Common myeloid progenitor, CD34-positive (primary cell): Measurements from ENCODE around the gene TCF19.
A peak's percentile ranks its signal among the peaks of the same experiment; 100 is the strongest.

Experiments used
- CTCF ChIA-PET: fragments of 350-600 bp; sonication (Branson Sonifier 250); formaldehyde crosslinking; loops from one replicate; lab custom pipeline; 2021; ENCODE audit warnings: antibody characterized with exemption; lab: Charles Lee
- POLR2A ChIA-PET: fragments of 350-600 bp; sonication (Branson Sonifier 250); formaldehyde crosslinking; loops from one replicate; lab custom pipeline; 2021; ENCODE audit warnings: antibody characterized with exemption; lab: Charles Lee
- DNase-seq, 3 donors: peaks; one replicate each; pipeline versions ENCODE4 v3.0.0 to v3.0.0-alpha.2; 2013
- H3K27ac ChIP-seq, 2 experiments: 1 replicate in 1 of 2; 2 replicates in 1 of 2; pipeline ENCODE4 v1.7.0; 2013; ENCODE audit warnings: inconsistent platforms in 2 of 2, low read length in 2 of 2, mild to moderate bottlenecking in 2 of 2, low read depth in 1 of 2, moderate library complexity in 1 of 2; ENCODE audit not compliant: severe bottlenecking in 2 of 2, insufficient read depth in 1 of 2, poor library complexity in 1 of 2
- H3K27me3 ChIP-seq, 5 experiments: replicated peaks in 2 of 5; 1 replicate in 3 of 5; 2 replicates in 2 of 5; pipeline versions ENCODE4 v1.6.1 to v1.7.0; 2013; ENCODE audit warnings: low read length in 4 of 5, mild to moderate bottlenecking in 2 of 5, moderate library complexity in 2 of 5, inconsistent platforms in 1 of 5; ENCODE audit not compliant: insufficient read depth in 5 of 5, control insufficient read depth in 4 of 5
- H3K36me3 ChIP-seq, 4 experiments: 1 replicate in 2 of 4; 2 replicates in 2 of 4; pipeline versions ENCODE4 v1.6.1 to v1.7.0; 2013; ENCODE audit warnings: low read length in 3 of 4, control low read depth in 1 of 4, mild to moderate bottlenecking in 1 of 4; ENCODE audit not compliant: control insufficient read depth in 4 of 4, insufficient read depth in 4 of 4
- H3K4me1 ChIP-seq, 4 experiments: 1 replicate in 3 of 4; 2 replicates in 1 of 4; pipeline versions ENCODE4 v1.6.1 to v1.7.1; 2013; ENCODE audit warnings: low read length in 3 of 4, mild to moderate bottlenecking in 3 of 4, control low read depth in 1 of 4, inconsistent platforms in 1 of 4, moderate library complexity in 1 of 4; ENCODE audit not compliant: control insufficient read depth in 4 of 4, insufficient read depth in 4 of 4; ENCODE audit errors: control extremely low read depth in 1 of 4
- H3K4me3 ChIP-seq, 7 experiments: 1 replicate in 4 of 7; 2 replicates in 3 of 7; pipeline versions ENCODE4 v1.5.1 to v1.7.0; 2013; ENCODE audit warnings: mild to moderate bottlenecking in 7 of 7, low read length in 6 of 7, moderate library complexity in 6 of 7, inconsistent platforms in 2 of 7, low read depth in 2 of 7, control low read depth in 1 of 7; ENCODE audit not compliant: insufficient read depth in 4 of 7, control insufficient read depth in 1 of 7; ENCODE audit errors: extremely low read depth in 1 of 7
- H3K9me3 ChIP-seq, 5 experiments: 1 replicate in 4 of 5; 2 replicates in 1 of 5; pipeline versions ENCODE4 v1.6.1 to v1.7.1; 2013; ENCODE audit warnings: low read length in 4 of 5, mild to moderate bottlenecking in 2 of 5, inconsistent platforms in 1 of 5, low read depth in 1 of 5, moderate library complexity in 1 of 5; ENCODE audit not compliant: control insufficient read depth in 4 of 5, insufficient read depth in 2 of 5; ENCODE audit errors: control extremely low read depth in 1 of 5
- WGBS: methylation state at CpG from one replicate; pipeline ENCODE4 v1.1.5; 2013; ENCODE audit not compliant: insufficient coverage; 5-methylcytosine and 5-hydroxymethylcytosine counted together

TCF19 gene

DNA sequence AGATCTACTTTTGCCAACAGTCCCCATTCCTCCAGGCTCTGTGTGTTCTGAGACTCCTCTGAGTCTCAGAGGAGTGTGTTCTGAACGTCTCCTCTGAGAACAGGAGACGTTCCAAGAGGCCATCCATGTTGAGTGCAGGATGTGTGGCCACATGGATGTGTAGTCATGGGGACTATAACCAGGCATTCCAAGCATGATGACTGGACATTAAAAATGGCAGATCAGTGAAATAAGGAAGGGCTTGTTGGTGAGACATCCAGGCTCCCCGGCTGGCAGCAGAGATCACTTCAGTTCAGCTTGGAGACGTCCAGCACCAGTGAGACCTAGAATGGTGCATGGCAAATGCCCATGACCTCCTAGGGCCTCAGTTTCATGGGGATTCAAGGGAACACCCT lies 46.4 kb downstream of the TCF19 start:
- H3K4me1 ChIP-seq = peaks cover 8 to 41% (median 37%) of the 10 kb centered on the region in 4 experiments
- peak overlapping the region in 1 of 2 experiments; percentile 91 for H3K27ac ChIP-seq
- 96% methylated on average over 4 of the region's 4 CpGs for WGBS
- no peaks in the 10 kb centered on the region for H3K27me3 ChIP-seq
- H3K36me3 ChIP-seq = peaks cover 0 to 3% (median 0%) of the 10 kb centered on the region in 4 experiments
- no peaks in the 10 kb centered on the region for H3K9me3 ChIP-seq
- no peak for DNase-seq
- POLR2A ChIA-PET = no interaction called here
- H3K4me3 ChIP-seq = peak overlapping the region in 2 of 7 experiments; percentile 71 to 89
- CTCF ChIA-PET = interaction anchor here (1.5 kb wide), 1 partner anchor 23 kb away, joined by 4 read pairs; no protein-coding TSS in a partner anchor

DNA sequence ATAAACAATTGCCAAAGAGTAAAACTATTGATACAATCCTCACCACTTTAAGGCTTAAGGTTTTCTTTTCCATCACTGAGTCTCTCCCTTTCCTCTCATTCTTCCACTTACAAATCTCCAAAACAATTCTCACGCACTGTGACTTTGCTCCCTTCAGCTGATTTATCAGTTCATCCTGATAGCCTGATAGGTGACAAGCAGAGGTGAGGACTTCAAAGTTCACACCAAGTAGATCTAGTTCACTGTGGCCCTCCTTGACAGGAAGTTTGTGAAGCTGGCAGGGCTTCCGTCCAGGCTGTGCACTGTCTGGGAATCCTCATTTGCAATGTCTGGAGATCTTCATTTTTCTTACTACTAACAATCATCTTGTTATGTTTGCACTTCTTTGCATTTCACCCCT lies 47.2 kb downstream of the TCF19 start:
- H3K27ac ChIP-seq = no peak overlapping the region
- H3K27me3 ChIP-seq = no peaks in the 10 kb centered on the region
- ChIA-PET CTCF (interaction anchor here (1.4 to 1.5 kb wide), 2 partner anchors 22 to 161 kb away, joined by 4 read pairs; no protein-coding TSS in a partner anchor), POLR2A (no interaction called here)
- 50% methylated on average over 2 of the region's 2 CpGs for whole genome bisulfite sequencing
- no peak overlapping the region for H3K4me3 ChIP-seq
- peaks cover 8 to 35% (median 34%) of the 10 kb centered on the region in 4 experiments for H3K4me1 ChIP-seq
- no peaks in the 10 kb centered on the region for H3K9me3 ChIP-seq
- H3K36me3 ChIP-seq = peaks cover 0 to 3% (median 0%) of the 10 kb centered on the region in 4 experiments
- DNase-seq = no peak

DNA sequence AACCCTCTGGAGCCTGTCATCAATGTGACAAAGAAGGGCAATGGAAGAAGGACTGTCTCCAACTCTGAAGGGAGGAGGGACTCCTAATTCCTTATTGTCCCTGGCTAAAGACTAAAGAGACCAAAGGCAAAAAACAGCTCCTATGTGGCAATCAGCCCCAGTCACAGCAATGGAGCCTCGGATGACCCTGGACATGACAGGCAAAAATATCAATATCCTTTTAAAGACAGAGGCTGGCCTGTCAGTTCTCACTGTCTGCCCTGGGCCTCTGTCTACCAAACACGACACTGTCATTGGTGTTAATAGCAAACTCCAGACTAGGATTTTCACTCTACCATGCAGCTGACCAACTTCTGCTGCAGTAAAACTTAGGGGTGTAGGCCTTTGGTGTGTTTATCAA lies 50.1 kb downstream of the TCF19 start:
- no peak overlapping the region for H3K27ac ChIP-seq
- no peaks in the 10 kb centered on the region for H3K36me3 ChIP-seq
- DNase-seq = no peak
- peaks cover 2 to 15% (median 12%) of the 10 kb centered on the region in 4 experiments for H3K4me1 ChIP-seq
- POLR2A ChIA-PET = no interaction called here
- H3K4me3 ChIP-seq = no peak overlapping the region
- WGBS = 100% methylated on average over 2 of the region's 2 CpGs
- CTCF ChIA-PET = no interaction called here
- no peaks in the 10 kb centered on the region for H3K9me3 ChIP-seq
- no peaks in the 10 kb centered on the region for H3K27me3 ChIP-seq

DNA sequence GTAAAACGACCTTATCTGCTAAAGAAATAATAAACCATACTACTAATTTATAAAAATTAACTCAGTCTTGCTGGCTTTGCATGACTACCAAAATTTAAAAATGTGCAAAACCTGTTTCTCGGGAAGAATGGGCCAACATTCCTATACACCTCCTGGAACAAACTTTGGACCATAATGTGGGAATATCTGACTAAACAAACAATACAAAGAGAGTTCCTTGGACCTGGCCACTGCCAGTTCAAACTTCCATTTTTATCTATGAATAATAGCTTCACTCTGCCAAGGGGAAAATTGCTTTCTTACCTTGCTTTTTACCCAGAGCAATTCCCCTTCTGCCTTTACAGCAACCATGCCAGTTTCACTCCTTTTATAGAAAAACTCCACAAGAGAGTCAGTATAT lies 50.7 kb downstream of the TCF19 start:
- Histone ChIP-seq H3K9me3 (peaks cover 0 to 1% (median 0%) of the 10 kb centered on the region in 5 experiments), H3K27me3 (no peaks in the 10 kb centered on the region), H3K4me1 (peaks cover 0 to 9% (median 8%) of the 10 kb centered on the region in 4 experiments), H3K27ac (no peak overlapping the region), H3K4me3 (no peak overlapping the region), H3K36me3 (no peaks in the 10 kb centered on the region)
- 100% methylated on average over 1 of the region's 2 CpGs for WGBS
- ChIA-PET CTCF (interaction anchor here (0.6 kb wide), 1 partner anchor 156 kb away, joined by 3 read pairs; no protein-coding TSS in a partner anchor), POLR2A (no interaction called here)
- no peak for DNase-seq

DNA sequence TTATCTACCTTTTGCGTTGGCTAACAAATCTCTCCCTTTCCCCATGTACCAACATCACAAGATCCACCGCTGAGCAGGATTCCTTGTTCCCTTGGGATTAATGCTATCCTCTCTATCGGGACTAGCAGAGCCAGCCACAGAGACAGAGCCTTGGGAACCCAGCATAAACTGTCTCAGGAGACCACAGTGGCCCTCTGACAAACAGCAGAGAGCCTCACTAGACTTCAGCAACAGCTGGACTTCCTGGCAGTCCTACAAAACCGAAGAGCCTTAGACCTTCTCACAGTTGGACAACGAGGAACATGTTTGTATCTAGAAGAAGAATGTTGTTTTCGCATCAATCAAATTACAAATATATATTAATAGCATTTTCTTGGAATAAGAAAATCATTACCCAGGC lies 51.7 kb downstream of the TCF19 start:
- POLR2A ChIA-PET = no interaction called here
- Histone ChIP-seq H3K36me3 (no peaks in the 10 kb centered on the region), H3K4me3 (no peak overlapping the region), H3K9me3 (peaks cover 0 to 6% (median 3%) of the 10 kb centered on the region in 5 experiments), H3K4me1 (no peaks in the 10 kb centered on the region), H3K27me3 (no peaks in the 10 kb centered on the region), H3K27ac (no peak overlapping the region)
- 64% methylated on average over 3 of the region's 6 CpGs for WGBS
- CTCF ChIA-PET = no interaction called here
- DNase-seq = no peak

DNA sequence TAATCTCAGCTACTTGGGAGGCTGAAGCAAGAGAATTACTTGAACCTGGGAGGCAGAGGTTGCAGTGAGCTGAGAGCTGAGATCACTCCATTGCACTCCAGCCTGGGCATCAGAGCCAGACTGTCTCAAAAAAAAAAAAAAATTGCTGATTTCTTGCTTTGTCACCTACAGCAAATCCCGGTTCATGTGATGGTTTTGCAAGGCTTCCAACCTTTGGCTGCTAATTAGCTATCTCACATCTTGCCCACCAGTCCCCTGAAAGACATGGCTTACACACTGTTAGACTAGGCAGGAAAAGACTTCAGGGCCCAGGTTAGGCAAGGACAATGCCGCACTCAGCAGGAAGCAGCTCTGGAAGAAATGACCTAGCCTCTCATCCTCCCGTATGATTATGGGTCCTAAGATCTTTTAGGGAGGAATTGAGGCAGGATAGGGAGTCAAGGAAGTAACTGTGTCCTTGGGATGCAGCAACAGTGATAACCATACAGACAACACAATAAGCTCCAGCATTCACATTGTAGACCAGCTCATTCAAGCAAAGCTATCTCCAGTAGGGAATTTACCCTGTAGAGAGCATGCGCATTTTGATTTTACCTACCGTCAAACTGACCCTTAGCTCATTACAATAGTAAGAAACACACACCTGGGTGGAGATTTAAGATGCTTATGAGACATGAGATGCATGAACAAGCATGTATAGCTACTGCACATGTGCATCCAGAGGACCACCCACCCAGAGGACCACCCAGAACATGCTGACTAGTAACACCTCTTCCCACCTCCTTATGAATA lies 52.5 kb downstream of the TCF19 start:
- CTCF ChIA-PET = interaction anchor here (0.6 to 1.4 kb wide), 4 partner anchors 14 to 156 kb away, joined by 3 read pairs; no protein-coding TSS in a partner anchor
- WGBS = 90% methylated on average over 3 of the region's 5 CpGs
- DNase-seq = no peak
- Histone ChIP-seq H3K27ac (no peak overlapping the region), H3K27me3 (no peaks in the 10 kb centered on the region), H3K36me3 (no peaks in the 10 kb centered on the region), H3K9me3 (peaks cover 0 to 7% (median 3%) of the 10 kb centered on the region in 5 experiments), H3K4me1 (no peaks in the 10 kb centered on the region), H3K4me3 (no peak overlapping the region)
- POLR2A ChIA-PET = no interaction called here
